ENCODE data around the gene NECTIN3. TPM values are rescaled to one million over a fixed set of nuclear protein-coding genes. Genes with fewer than 3 reads are reported as not detected.

NECTIN3 gene
- polyA plus RNA-seq, 3 donors = 34.5 to 40.1 (median 36.9) TPM

DNA sequence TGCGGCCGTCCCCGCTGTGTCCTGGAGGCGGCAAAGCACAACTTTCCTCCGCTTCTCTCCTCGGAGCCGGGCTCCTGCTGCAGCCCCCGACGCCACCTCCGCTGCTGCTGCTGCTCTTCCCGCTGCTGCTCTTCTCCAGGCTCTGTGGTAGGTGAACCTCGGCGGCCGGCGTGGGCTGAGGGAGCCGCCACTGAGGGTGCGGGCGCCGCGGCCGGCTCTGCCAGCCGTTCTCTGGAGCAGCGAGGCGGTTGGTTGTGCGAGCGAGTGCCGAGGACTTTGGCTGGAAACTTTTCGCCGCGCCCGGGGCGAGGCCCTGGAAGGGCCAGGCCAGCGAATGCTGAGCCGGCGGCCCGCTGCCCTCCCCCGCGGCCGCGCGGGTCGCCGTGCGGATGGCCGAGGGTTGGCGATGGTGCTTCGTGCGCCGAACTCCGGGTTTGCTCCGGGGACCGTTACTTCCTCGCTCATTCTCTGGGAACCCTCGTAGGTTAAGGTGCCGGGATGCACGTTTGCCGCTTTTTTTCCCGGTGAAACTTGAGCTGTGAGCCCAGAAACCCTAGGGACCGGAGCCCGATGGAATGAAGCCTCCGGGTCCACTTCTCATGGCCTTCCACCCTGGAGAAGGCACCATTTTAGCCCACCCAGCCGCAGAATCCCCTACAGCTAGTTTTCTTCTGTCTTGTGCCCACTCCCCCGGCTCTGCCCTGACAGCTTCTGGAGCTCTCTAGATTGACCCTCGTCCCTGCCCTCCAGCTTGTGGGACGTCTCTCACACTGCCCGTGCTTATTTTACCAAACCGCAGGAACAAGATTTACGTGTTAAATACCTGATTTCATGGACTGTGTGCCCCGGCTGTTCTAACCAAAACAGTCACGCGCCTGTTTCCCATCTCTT lies 660 bp downstream of the NECTIN3 start:
- peak in 8 of 11 donors; percentile 11 to 34 (median 20) for DNase-seq (ENCODE audit: extremely low read depth in 1 of 11, low read depth in 9 of 11, low spot score in 4 of 11)

DNA sequence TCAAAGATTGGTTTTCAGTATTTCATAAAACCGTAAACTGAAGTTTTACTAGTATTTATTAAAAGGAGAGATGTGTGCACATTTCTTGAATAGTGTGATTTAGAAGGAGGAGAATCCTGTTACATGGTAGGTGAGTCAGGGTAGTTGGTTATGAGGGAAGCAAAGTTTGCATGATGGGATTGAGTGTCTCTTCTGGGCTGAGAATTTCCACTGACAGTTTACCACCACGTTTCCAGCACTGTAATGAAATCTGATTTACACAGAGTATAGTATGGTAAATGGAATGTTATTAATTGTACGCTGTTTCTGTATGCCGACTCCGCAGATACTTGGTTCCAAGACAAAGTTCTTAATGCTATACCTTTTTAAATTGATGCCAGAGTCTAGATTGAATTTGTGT lies 1.6 kb downstream of the NECTIN3 start:
- peak in 2 of 11 donors; percentile 1 to 4 for DNase-seq (ENCODE audit: extremely low read depth in 1 of 11, low read depth in 9 of 11, low spot score in 4 of 11)

DNA sequence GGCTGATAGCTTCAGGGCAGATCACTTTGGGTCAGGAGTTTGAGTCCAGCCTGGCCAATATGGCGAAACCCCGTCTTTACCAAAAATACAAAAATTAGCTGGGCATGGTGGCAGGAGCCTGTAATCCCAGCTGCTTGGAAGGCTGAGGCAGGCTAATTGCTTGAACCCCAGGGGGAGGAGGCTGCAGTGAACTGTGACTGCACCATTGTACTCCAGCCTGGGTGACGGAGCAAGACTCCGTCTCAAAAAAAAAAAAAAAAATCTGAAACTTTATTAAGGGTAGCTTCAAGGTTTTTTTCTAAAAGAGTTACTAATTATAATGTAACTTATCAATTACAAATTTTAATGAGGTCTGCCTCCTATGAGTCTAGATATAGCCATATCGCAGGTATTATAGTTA lies 5.1 kb downstream of the NECTIN3 start:
- peak in 4 of 11 donors; percentile 7 to 16 (median 12) for DNase-seq (ENCODE audit: extremely low read depth in 1 of 11, low read depth in 9 of 11, low spot score in 4 of 11)

DNA sequence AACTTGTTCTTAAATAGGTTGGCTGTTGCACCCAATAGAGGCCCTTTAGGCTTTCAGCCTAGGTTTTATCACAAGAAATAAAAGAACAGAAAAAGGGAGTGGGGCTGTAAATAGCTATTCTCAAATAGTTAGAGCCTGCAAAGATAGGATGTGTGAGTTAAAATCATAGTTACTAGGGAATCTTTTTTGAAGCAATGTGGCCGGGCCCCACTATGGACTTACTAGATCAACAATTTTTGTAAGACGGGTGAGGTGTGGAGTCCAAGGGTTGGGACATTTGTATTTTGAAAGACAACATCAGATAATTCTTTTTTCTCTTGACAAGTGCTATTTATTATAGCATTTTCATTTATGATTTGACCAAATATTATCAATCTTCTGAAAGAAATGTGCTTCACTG lies 5.8 kb downstream of the NECTIN3 start:
- DNase-seq (ENCODE audit: extremely low read depth in 1 of 11, low read depth in 9 of 11, low spot score in 4 of 11) = no peak

DNA sequence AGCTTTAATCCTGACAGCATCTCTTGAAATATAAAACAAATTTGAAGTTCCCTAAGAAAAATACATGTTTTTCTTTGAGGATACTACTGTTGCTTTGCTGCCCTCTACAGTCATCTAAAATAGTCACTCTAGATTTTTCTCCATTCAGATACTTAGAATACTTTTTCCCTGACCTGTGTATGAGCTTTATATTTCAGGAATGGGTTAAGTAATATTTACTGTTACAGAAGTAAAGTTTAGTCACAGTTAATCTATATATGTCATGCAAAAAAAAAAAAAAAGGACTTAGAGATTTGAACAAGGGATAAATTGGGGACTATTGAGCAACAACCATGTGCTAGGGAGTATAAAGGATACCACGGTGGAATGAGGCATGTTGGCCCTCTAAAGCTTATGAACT lies 8.8 kb downstream of the NECTIN3 start:
- DNase-seq (ENCODE audit: extremely low read depth in 1 of 11, low read depth in 9 of 11, low spot score in 4 of 11) = peak in 6 of 11 donors; percentile 4 to 31 (median 19)

DNA sequence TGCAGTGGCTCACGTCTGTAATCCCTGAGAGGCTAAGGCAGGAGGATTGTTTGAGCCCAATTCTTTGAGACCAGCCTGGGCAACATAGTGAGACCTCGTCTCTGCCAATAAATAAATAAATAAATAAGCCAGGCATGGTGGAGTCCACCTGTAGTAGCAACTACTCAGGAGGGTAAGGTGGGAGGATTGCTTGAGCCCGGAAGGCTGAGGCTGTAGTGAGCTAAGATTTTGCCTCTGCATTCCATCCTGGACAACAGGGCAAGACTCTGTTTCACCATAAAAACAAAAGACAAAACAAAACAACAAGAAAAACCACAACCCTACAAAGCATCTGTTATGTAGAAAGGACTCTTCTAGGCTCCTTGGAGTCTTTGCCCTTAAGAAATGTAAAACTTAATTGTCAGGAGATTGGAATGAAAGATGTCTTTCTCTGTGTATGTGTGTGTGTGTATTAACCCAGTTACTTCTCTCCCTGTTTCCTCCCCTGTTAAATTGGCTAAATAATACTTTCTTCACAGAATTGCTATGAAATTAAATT lies 9.5 kb downstream of the NECTIN3 start:
- DNase-seq (ENCODE audit: extremely low read depth in 1 of 11, low read depth in 9 of 11, low spot score in 4 of 11) = no peak

DNA sequence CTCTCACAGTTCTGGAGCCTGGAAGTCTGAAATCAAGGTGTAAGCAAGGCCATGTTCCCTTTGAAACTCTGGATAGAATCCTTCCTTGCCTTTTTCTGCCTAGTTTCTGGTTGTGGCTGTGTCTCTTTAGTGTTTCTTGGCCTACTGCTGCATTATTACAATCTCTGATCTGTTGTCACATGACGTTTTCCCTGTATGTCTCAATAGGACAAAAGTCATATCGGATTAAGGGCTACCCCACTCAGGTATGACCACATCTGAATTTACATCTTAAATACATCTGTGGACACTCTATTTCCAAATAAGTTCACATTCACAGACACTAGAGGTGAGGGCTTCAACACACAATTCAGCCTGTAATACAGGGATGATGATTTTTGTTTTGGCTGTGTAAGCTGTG lies 13.3 kb downstream of the NECTIN3 start:
- DNase-seq (ENCODE audit: extremely low read depth in 1 of 11, low read depth in 9 of 11, low spot score in 4 of 11) = no peak

DNA sequence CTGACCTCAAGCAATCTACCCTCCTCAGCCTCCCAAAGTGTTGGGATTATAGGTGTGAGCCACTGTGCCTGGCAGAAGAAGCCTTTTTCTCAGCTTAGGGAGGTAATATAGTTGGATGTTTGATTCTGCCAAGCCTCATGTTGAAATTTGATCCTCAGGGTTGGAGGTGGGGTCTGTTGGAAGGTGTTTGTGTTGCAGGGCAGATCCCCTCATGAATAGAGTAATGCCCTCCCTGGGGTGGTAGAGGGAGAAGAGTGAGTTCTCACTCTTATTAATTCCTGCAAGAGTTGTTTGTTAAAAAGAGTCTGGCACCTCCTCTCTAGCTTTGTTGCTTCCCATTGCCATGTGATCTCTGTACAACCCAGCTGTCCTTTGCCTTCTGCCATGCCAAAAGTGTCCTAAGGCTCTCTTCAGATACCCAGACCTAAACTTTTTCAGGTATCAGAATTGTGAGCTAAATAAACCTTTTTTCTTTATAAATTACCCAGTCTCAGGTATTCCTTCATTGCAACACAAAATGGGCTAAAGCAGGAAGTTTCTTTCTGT lies 16.4 kb downstream of the NECTIN3 start:
- no peak for DNase-seq (ENCODE audit: extremely low read depth in 1 of 11, low read depth in 9 of 11, low spot score in 4 of 11)

DNA sequence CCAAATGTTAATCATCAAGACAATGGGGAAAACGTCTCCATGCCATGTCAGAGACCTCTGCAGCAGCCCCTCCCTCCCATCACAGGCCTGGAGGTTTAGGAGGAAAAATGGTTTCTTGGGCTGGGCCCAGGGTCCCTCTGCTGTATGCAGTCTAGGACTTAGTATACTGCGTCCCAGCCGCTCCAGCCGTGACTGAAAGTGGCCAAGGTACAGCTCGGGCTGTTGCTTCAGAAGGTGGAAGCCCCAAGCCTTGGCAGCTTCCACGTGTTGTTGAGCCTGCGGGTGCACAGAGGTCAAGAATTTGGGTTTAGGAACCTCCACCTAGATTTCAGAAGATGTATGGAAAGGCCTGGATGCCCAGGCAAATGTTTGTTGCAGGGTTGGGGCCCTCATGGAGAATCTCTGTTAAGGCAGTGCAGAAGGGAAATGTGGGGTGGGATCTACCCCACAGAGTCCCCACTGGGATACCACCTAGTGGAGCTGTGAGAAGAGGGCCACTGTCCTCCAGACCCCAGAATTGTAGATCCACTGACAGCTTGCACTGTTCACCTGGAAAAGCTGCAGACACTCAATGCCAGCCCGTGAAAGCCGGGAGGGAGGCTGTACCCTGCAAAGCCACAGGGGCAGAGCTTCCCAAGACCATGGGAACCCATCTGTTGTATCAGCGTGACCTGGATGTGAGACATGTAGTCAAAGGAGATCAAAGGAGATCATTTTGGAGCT lies 25.0 kb downstream of the NECTIN3 start:
- no peak for DNase-seq (ENCODE audit: extremely low read depth in 1 of 11, low read depth in 9 of 11, low spot score in 4 of 11)

DNA sequence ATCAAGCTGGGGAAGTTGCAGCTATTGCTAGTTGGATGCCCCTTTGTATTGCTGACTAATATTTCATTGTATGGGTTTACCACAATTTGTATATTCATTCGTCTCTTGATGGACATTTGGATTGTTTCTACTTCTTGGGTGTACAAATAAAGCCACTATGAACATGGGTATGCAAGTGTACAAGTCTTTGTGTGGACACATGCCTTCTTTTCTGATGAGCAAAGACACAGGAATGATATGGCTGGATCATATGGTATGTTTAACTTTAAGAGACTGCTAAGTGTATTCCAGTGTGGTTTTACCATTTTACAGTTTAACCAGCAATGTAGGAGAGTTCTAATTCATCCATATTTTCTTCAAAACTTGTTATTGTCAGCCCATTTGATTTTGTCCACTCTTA lies 32.2 kb downstream of the NECTIN3 start:
- no peak for DNase-seq (ENCODE audit: extremely low read depth in 1 of 11, low read depth in 9 of 11, low spot score in 4 of 11)

DNA sequence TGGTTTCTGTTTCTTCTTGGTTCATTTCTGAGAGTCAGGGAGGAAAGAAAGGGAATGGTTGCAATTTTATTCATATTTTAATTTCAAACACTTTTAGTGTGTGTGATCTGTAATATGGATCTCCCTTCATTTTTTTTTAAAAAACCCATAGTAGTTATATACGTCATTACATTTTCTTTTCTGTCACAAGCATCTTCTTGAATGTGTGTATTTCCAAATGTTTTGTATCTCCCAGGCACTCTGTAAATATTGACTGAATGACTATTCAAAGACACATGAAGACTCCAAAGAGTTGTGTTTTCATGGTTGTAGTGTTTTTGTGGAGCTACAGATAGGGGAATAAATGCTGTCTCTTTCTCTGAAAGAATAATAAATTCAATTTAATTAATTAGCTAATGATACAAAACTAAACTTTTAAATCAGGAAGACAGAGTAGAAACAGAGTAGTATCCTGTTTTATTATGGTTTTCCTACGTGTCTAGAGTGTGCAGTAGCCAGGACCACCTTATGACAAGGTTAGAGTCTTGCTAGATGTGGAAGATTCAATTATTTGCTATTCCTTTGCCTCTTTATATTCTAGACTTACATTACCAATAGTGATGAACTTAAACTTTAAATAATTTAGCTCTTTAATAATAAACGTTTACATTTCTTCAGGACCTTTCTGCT lies 35.5 kb downstream of the NECTIN3 start:
- no peak for DNase-seq (ENCODE audit: extremely low read depth in 1 of 11, low read depth in 9 of 11, low spot score in 4 of 11)

DNA sequence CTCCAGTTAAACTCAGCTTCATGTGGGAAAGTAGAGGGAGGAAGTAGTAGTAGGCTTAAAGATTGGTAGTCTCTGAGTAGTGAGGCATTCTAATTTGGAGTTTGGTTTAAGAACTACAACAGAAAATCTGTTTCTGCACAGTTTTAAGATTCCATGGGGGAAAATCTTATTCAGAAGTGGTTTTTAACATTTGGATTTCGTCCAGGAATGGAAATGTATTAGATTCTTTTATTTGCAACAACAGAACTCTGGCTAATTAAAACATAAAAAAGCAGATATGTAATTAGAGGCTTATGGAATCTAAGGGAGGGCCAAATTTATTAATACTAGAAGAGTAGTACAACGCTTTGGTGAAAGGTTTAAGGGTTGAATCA lies 36.0 kb downstream of the NECTIN3 start:
- DNase-seq (ENCODE audit: extremely low read depth in 1 of 11, low read depth in 9 of 11, low spot score in 4 of 11) = no peak

DNA sequence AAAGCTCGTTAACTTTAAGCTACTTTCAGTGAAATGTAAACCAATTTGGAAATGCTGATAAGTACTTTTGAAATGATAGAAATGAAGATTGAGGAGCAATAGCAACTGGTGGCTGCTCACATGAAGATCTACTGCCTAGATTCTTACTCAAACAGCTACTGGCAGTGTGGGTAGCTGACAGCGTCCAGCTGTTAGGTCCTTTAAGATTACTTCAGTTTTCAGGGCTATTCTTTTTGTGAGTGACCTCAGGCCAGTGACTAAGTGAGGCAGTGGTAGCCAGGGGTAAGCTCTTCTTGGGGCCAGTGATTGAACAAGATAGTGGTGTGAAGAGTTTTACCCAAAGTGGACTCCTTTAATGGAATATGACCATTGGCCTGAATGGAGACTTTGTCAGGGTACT lies 41.3 kb downstream of the NECTIN3 start:
- no peak for DNase-seq (ENCODE audit: extremely low read depth in 1 of 11, low read depth in 9 of 11, low spot score in 4 of 11)

DNA sequence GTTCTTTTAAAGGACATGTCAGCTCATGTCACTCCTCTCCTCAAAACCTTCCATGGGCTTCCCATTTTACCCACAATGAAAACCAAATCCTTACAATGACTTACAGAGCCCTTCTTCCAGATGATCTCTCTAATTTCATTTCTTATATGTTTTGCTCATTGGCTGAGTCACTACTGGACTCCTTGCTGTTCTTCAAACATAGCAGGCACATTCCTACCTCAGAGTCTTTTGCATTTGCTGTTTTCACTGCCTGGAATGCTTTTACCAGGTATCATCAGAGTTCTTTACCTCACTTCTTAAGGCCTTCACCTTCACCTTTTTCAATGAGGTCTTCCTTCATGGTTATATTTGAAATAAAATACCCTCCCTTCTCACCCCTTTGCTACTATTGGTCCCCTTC lies 57.3 kb downstream of the NECTIN3 start:
- DNase-seq (ENCODE audit: extremely low read depth in 1 of 11, low read depth in 9 of 11, low spot score in 4 of 11) = no peak

DNA sequence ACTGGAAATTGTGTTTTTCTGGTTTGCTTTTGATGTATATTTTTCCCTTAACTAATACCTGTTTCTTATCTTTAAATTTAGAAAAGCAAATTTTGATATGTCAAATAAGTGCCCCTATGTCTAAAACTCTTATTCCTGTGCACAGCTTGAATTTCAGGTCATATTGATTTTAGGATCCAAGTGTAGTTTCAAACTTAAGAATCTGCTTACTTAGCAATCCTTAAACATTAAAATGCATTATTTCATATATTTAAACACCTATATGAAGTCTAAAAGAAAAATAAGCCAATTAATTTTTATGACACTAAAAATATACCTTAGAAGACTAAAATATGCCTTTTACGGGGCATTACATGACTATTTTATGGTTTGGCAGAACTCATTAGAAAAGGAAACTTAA lies 59.2 kb downstream of the NECTIN3 start:
- no peak for DNase-seq (ENCODE audit: extremely low read depth in 1 of 11, low read depth in 9 of 11, low spot score in 4 of 11)

DNA sequence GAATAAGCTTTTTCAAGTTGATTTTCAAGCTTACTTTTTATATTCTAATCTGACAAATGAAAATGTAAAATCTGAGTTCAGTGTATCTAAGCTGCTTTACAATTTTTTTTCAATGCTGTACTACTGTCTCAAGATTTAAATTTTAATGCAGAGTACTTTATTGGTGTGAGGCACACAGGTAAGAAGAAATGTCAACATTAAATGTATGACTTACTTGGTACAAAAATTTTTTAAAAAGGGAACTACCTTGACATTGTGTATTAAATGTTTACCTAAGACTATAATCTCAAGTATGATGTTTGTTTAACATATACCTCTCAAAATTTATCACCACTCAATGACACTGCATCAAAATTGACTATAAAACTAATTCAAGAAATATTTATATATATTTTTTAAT lies 62.7 kb downstream of the NECTIN3 start:
- no peak for DNase-seq (ENCODE audit: extremely low read depth in 1 of 11, low read depth in 9 of 11, low spot score in 4 of 11)

DNA sequence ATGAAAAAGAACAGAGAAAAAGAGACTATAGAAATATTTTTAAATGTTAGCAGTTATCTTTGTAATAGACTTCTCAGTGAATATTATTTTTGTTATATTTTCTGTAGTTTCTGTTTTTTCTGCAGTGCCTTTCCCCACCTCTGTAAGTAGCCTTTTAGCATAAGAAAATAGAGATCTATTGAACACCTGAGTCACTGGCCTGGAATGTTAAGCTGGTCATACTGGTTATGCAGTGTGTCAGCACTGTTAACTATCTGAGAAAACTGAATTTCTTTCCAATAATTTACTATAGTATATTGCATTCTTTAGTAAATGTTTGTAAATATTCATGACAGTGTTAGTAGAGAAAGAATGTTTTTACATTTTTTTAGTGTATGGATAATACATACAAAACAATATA lies 79.8 kb downstream of the NECTIN3 start:
- DNase-seq (ENCODE audit: extremely low read depth in 1 of 11, low read depth in 9 of 11, low spot score in 4 of 11) = no peak

DNA sequence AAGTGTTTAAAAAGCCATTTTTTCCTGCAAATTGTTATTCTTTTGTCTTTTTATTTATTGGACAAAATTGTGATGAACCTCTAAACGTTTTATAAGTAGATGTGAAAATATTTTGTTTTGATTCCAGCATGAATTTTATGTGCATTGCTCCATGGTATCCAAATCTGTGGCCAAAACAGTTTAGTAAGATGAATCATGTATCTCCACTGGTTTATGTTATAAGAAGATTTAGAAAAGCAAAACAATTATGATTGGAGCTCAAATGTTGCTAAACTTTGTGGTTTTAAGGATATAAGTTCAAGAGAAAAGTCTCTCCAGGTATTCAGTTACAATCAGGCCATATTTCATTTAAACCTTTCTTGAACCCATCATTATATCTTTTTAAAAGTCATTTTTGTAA lies 80.9 kb downstream of the NECTIN3 start:
- no peak for DNase-seq (ENCODE audit: extremely low read depth in 1 of 11, low read depth in 9 of 11, low spot score in 4 of 11)

DNA sequence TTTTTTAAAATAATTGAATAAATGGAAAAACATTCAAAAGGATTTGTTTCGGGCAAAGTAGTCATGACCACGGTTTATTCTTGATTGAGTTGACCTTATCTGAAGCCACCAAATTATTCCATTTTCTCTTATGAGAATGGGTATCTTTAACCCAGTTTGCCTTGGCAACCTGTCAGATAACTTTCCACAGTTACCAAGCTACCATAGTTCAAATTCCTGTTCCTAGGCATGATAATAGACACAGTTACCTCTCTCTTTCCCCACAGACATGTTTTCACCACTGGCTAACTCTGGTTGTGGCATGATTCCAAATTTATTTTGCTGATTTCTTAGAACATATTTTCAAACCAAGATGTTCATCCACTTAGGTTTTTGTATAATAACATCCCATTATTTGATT lies 84.9 kb downstream of the NECTIN3 start:
- DNase-seq (ENCODE audit: extremely low read depth in 1 of 11, low read depth in 9 of 11, low spot score in 4 of 11) = no peak
